ENCODE data around the gene TTC34. TPM values are rescaled to one million over a fixed set of nuclear protein-coding genes. Genes with fewer than 3 reads are reported as not detected.

TTC34 gene
- total and polyA plus RNA-seq, 9 of the 15 experiments (the other 6 are each of a cell fraction or from before 2014, with no cell fraction given): 0.03 to 0.38 (median 0.05) TPM; not detected in 2

GRCh38 chr1:2588661-2589430 is 212.6 kb downstream of the TTC34 start:
- Histone ChIP-seq H3K9me1 (ENCODE audit: control insufficient read depth, insufficient read depth, low read length) (no peaks in the 10 kb centered on the region), H3K27me3 (ENCODE audit: control insufficient read depth in 2 of 2, insufficient read depth in 2 of 2, low read length in 2 of 2) (peaks cover 0 to 10% of the 10 kb centered on the region in 2 experiments; a peak in 2 of 5 replicates), H3K4me1 (replicated peaks in 1 of 2; ENCODE audit: control insufficient read depth in 2 of 2, insufficient read depth in 2 of 2, low read length in 2 of 2) (peaks cover 16 to 65% of the 10 kb centered on the region in 2 experiments), H2AFZ (ENCODE audit: low read depth, low read length) (no peak overlapping the region), H3K79me2 (ENCODE audit: control insufficient read depth, insufficient read depth, low read length) (peaks cover 8% of the 10 kb centered on the region; the same call in 1 of the 3 replicates), H3K9ac (ENCODE audit: insufficient read depth in 1 of 2, low read depth in 2 of 2, low read length in 2 of 2) (no peak overlapping the region; a peak in 1 of 4 replicates), H3K9me3 (replicated peaks; ENCODE audit: control insufficient read depth, insufficient read depth, low read depth, low read length) (no peaks in the 10 kb centered on the region), H3K27ac (ENCODE audit: extremely low read depth, low read depth, low read length) (no peak overlapping the region), H3K4me3 (no peak overlapping the region), H3K36me3 (ENCODE audit: control insufficient read depth, insufficient read depth, low read length) (0 out of 3 replicates have a peak, but pooled peaks cover 4% of the 10 kb centered on the region), H3K4me2 (ENCODE audit: insufficient read depth, low read length) (no peak overlapping the region), H4K20me1 (replicated peaks; ENCODE audit: control insufficient read depth, insufficient read depth, low read length) (no peaks in the 10 kb centered on the region)
- FAIRE-seq (no peak), ATAC-seq (no peak), DNase-seq (ENCODE audit: extremely low read depth in 1 of 4, low spot score in 3 of 4) (no peak)
- no TSS peak for BruUV-seq (replicated peaks)
- ChIA-PET POLR2A (interaction anchor here (0.6 kb wide), 1 partner anchor 185 kb away, joined by 3 read pairs; no protein-coding TSS in a partner anchor), CTCF (ENCODE audit: low intra/inter-chr PET ratio) (no interaction called here)
- in situ Hi-C loops (cut with MboI) (no loop called here), intact Hi-C loops (cut with micrococcal nuclease) (loop anchor here (5.0 kb wide), 1 partner anchor 42 kb away; no protein-coding TSS in a partner anchor)
- 74% methylated on average over 19 of the region's 23 CpGs for WGBS (ENCODE audit: insufficient coverage, low coverage, missing lambda C conversion rate)
- peak; percentile 43 for TF ChIP-seq NFIC (IDR thresholded peaks at IDR 0.05)
- TF ChIP-seq STAT5B (CRISPR knock-in tag; IDR thresholded peaks at IDR 0.05): no peak
- TF ChIP-seq RBFOX2 (IDR thresholded peaks at IDR 0.05; ENCODE audit: low read depth, low read length): 0 out of 2 replicates have a peak, but pooled peaks have one; percentile 20
